Fibroblast of skin of scalp (primary cell): ENCODE data around the gene RAG2. TPM values are rescaled to one million over a fixed set of nuclear protein-coding genes. Genes with fewer than 3 reads are reported as not detected.

ENCODE experiments used
- DNase-seq: peaks from one replicate; pipeline ENCODE4 v3.0.0-alpha.2; 2013
- polyA plus RNA-seq, 2 experiments: library from polyadenylated mRNA; unstranded; fragments of 120-200 nt; gene quantifications; one replicate each; pipeline ENCODE4 v1.2.1, GENCODE V29; 2013; ENCODE audit not compliant: insufficient read length in 2 of 2

Gene RAG2
- not detected for polyA plus RNA-seq (2013, experiment 1 of 2; ENCODE audit: insufficient read length)
- polyA plus RNA-seq (2013, experiment 2 of 2; ENCODE audit: insufficient read length) = not detected

- DNase-seq = no peak
Measured at GRCh38 chr11:36598051-36598450, at the start of gene RAG2. RAG2 (minus strand) TSS chr11:36598236; CDS start chr11:36594168, 4,068 bp downstream.

DNA sequence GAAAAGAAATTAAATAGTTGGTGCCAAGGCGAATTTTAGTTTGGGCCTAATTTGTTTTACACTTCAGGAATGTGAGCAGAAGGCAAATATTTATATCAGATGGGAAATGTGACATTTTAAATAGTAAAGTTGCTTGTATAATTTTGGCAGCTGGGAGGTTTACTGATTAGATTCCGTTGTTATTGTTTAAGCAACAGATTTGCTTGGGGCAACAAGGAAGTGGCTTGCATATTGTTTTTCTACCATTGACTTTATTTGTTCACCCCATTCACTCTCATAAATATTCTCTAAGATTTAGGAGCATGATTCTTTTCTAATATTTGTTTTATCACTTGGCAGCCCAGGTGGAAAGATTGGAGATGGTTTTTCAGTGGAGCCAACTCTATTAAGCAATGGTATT is 40.5 kb upstream of the RAG2 start:
- DNase-seq = no peak

DNA sequence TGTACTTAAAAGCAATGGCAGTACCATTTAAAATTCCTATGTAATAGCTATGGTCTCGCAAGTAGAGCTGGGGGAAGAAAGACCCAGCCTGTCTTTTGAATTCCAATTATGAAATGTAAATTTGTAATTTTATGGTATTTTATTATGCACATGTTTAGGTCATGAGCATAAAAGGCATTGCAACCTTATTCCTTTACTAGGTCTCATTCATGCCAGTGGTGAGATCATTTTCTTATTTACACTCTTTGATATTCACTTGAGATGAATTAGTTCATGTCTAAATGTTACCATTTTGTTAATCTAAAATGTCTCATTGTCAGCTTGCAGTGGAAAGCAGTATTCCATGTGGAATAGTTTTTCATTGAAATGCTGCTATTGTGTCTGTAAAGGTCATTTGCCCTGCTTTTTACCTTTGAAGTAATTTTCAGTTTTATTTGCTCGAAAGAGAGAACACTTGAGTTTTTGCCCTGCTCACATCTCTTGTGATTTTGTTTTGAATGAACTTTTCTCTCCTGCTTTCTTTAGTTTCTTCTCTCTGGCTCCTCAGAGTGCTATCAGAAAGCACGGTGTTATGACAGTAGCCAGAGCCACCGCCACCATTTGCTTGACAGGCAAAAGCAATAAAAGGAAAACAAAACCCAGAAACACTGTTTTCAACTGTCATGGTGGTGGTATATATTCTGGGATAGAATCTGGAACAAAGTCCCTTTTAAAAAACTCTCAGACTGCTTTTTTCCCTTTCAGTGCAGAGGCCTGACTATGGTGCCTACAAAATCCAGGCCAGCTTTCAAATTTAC is 37.2 kb upstream of the RAG2 start:
- no peak for DNase-seq

GRCh38 chr11:36631774-36632173 is 33.7 kb upstream of the RAG2 start:
- DNase-seq = no peak

DNA sequence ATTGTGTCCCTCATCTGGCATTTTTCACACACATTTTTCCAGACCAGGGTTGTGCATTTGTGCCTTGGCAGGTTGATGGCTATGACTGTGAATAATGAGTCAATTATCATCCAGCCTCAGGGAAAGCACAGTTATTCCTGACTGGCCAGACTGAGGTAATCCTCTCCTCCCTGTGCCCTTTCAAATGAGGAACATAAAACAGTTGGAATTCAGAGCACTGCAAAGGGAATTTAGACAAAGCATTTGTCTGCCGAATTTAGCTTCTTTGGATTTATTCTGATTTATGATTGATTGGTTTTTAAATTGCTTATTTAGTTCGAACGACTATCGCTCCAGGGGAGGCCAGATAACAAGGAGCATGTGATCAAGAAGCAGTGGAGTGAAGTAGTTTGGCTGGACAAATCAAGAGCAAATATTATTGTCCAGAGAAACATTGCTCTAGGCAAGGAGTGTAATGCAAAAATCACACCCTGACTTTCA is 30.8 kb upstream of the RAG2 start:
- DNase-seq = no peak

DNA sequence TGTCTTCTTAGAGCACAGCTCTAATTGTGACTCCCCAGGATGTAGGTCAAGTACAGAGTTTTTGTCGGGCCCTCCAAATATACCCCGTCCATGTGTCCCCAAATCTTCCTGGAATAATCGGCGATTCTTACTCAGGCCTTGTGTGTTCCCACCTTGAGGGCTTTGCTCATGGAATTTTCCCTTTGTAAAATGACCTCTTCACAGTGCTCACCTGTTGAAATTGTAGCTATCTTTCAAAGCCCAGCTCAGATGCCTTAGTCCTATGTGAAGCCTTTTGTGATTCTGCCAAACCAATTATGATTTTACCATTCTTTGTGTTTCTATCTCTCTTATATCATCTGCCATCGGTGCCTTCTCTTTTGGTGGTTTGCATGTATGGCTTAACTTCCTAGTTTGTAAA is 30.1 kb upstream of the RAG2 start:
- DNase-seq = no peak

GRCh38 chr11:36627471-36627870 is 29.4 kb upstream of the RAG2 start:
- DNase-seq = no peak

DNA sequence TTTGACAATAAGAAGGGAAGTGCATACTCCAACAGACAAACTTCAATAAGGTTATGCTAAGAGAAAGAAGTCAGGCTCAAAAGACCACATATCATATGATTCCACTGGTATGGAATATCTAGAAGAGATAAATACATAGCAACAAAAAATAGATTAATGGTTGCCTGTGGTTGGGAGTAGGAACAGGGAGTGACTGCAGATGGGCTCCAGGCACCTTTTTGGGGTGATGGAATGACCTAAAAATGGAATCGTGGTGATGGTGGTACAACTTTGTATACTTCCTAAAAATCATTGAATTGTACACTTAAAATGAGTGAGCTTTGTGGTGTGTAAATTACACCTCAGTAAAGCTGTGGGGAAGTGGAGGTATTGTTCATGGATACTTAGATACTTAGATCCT is 29.0 kb upstream of the RAG2 start:
- no peak for DNase-seq

DNA sequence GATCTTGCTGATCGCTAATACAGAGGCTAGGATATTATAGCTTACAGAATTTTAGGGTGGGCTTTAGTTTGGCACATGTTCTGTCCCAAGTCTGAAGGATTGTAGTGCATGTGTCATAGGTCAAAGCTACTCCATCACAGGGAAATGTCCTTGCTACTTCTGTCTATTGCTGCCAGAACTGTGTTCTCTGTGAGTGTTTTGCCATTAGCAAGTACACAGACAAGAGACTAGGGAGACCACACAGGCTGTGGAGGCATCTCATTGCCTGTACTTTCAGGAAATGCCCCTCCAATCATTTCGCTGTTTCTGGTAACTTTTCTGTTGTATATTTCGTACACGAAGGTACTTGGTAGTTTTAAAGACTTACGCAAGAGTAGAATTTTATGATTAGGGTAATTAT is 25.5 kb upstream of the RAG2 start:
- DNase-seq = no peak

DNA sequence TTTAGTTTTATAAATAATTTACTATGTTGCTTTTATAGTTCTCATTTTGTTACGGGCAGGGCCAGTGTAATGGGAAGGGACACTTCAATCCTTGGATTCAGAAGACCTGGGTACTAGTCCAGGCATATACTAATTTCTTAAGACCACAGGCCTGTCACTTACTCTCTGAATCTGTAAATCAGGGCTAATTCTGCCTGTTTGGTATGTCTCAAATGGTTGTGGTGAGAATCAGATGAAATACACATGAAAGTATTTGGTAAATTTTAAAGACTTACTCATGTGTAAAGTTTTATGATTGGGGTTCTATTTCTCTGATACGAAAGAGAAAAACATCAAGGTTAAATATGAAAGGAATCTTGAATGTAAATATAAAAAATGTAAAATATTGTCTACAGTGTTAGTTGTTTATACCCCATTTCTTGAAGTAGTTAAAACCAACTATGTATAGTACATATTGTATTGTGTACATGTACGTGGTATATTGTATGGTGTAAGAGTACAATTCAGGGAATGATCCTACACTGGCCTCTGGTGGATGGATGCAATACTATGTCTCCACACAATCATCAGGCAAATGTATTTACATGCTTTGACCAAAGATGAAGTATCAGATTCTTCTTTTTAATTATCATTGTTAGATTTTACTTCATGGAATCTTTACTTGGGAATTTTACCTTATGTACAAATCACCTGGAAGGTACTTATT is 24.5 kb upstream of the RAG2 start:
- DNase-seq = peak; percentile 51

DNA sequence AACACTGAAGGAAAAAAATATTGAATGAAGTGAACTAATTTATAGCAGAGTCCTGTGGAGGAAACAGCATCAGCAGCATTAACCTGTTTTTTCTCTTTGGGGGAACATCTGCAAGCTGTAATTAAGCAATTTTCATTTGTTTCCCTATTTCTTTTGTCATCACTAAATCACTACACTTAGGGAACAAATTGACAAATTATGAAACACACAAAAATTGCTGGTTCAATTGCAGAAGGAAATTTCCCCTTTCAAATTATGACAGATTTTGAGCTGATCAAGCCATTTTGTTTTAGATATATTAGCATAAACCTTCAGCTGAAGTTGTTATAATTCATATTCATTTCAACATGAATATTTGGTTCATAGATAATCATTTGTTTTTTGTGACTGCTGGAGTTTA is 22.2 kb upstream of the RAG2 start:
- DNase-seq = no peak

DNA sequence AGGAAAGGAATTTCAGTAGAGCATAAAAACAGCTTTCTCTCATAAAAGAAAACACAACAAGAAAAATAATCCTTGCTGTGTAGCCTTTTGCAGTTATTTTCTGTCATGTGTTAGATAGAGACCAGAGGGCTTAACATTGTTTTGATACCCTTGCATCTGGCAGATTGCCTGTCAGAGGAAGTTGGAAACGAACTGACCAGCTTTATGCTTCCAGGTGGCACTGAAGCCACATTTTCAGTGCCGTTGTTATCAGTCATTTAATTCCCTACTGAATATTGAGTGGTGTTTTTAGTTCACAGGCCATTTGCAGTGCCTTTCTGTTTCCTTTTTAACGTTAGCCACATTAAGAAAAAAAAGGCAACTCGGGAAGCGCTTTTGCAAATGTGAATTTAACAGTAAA is 21.5 kb upstream of the RAG2 start:
- DNase-seq = peak; percentile 17

- no peak for DNase-seq
Measured at GRCh38 chr11:36618363-36619047, 20.5 kb upstream of the RAG2 start.

GRCh38 chr11:36617543-36618362 is 19.7 kb upstream of the RAG2 start:
- DNase-seq = no peak

DNA sequence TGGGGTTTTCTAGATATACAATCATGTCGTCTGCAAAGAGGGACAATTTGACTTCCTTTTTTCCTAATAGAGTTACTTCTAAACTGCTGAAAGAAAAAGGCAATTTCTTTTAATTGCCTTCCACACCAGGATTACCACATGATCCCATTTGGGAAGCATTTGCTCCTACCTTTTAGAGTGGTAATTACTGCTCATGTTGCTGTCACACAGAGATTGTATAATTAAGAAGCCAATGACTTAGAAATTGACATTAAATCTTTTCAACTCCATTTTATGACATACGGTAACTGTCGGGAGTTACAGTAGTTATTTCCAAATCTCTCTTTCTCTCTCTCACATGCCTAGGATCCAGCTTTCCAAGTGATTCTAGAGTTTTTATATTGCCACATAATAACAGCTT is 17.8 kb upstream of the RAG2 start:
- DNase-seq = no peak

GRCh38 chr11:36609383-36609782 is 11.3 kb upstream of the RAG2 start:
- no peak for DNase-seq

GRCh38 chr11:36608491-36609199 is 10.6 kb upstream of the RAG2 start:
- DNase-seq = no peak

GRCh38 chr11:36605221-36606216 is 7.5 kb upstream of the RAG2 start:
- no peak for DNase-seq

- DNase-seq = no peak
Measured at GRCh38 chr11:36602135-36602534, 4.1 kb upstream of the RAG2 start.

- no peak for DNase-seq
Measured at GRCh38 chr11:36601155-36601554, 3.1 kb upstream of the RAG2 start.
